Measurements from ENCODE around the gene SARDH.
"Not testable (repeated sequence)": the region's sequence is repeated elsewhere in the genome, so short reads cannot be mapped to it uniquely, and the experiment has no call there.

Gene SARDH

DNA sequence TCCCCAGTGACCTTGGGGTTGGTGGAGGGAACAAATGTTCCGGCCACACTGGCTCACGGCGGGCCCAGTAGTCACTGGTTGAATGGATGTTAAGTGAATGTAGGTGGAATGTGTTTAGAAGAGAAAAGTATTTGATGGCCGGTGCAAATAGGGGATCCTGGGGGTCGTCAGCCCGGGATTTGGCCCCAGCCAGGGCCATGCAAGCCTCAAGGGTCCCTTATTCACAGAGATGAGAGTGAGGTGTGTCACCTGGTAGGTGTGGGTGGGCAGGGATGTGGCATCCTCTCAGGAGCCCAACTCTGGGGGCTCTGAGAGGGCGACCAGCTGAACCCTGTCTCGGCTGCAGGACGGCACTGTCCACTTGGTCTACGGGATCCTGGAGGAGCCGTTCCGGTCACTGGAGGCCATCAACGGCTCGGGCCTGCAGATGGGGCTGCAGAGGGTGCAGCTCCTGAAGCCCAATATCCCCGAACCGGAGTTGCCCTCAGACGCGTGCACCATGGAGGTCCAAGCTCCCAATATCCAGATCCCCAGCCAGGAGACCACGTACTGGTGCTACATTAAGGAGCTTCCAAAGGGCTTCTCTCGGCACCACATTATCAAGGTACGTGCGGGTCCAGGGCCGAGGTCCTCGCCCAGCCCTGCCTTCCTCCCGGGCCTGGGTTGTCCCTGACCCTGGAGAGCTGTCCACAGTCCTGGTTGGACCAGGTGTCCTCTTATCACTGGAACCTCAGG is 96.1 kb downstream of the SARDH start:
- DNase-seq = no peak

- no peak for DNase-seq
Measured at GRCh38 chr9:133641396-133641655, 96.8 kb downstream of the SARDH start.

- DNase-seq = no peak
Measured at GRCh38 chr9:133640580-133641395, 97.4 kb downstream of the SARDH start.

DNA sequence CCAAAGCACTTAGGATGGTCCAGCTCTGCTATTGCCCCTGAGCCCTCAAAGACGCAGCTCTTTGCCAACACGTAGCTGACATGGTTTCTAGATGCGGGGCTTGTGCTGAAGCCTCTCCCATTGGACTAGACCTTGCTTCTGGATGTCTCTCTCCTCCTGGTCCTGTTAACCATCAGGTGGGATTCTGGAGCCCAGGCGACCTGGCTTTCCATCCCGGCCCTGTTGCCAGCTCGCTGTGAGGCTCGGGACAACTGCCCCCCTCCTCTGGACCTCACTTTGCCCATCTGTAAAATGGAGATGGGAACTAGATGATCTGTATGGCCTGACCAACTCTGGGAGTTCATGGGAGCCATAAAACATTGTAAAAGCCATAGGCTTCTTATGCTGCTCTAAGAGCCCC is 98.0 kb downstream of the SARDH start:
- no peak for DNase-seq

DNA sequence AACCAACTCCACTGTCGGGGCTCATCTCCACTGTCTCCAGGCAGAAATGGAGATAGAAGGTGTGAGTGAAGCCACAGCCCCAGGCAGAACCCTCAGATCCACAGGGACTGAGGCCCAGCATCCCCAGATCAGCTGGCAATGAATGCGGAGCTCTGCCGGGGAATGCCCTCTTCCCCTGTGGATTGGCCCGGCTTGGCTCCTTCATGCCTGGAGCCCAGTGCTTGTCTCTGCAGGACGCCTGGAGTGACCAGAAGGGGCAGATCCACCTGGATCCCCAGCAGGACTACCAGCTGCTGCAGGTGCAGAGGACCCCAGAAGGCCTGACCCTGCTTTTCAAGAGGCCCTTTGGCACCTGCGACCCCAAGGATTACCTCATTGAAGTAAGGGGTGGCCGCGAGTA is 98.5 kb downstream of the SARDH start:
- no peak for DNase-seq

- no peak for DNase-seq
Measured at GRCh38 chr9:133638711-133639110, 99.4 kb downstream of the SARDH start.

GRCh38 chr9:133638076-133638475 is 100.1 kb downstream of the SARDH start:
- DNase-seq = no peak

- no peak for DNase-seq
Measured at GRCh38 chr9:133637451-133638055, 100.6 kb downstream of the SARDH start.

GRCh38 chr9:133636902-133637301 is 101.2 kb downstream of the SARDH start:
- DNase-seq = no peak

GRCh38 chr9:133635533-133636531 is 102.3 kb downstream of the SARDH start, which contains the start of gene DBH:
Gene DBH (plus strand): TSS chr9:133636363. CDS start chr9:133636372, 9 bp downstream.
- DNase-seq = no peak

DNA sequence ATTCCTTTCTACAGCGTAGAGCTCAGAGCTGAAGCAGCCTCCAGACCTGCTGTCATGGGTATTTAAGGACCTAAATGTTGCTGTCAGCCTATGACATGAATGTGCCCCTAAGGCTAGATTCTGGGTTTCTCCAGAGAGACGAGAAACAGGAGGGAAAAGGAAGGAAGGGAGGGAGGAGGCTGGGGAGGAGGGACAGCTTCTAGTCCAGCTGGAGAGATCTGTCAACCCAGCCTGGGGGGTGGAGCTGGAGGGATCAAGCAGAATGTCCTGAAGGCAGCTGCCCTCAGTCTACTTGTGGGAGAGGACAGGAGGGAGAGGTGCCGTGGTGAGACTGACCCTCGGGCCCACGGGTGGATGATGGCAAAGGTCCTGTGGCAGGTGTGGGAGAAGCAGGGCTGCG is 103.1 kb downstream of the SARDH start:
- no peak for DNase-seq

GRCh38 chr9:133634081-133634691 is 104.0 kb downstream of the SARDH start:
- no peak for DNase-seq

DNA sequence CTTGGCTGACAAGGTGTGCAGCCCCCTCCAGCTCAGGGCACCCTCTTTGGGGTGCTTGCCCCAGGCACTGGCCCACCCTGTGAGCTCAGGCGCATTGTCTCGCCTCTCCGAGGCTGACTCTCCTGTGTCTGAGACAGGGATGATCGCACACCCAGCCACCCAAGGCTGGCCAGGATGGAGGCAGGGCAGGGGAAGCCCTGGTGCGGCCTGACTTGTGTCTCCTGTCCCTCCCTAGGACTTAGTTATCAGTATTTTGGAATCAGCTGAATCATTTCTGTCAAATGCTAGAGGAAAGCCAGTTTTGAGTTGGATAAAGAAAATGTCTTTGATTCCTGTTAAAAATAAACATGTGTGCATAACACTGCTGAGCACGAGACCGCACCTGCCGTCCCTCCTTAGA is 104.5 kb downstream of the SARDH start:
- no peak for DNase-seq

DNA sequence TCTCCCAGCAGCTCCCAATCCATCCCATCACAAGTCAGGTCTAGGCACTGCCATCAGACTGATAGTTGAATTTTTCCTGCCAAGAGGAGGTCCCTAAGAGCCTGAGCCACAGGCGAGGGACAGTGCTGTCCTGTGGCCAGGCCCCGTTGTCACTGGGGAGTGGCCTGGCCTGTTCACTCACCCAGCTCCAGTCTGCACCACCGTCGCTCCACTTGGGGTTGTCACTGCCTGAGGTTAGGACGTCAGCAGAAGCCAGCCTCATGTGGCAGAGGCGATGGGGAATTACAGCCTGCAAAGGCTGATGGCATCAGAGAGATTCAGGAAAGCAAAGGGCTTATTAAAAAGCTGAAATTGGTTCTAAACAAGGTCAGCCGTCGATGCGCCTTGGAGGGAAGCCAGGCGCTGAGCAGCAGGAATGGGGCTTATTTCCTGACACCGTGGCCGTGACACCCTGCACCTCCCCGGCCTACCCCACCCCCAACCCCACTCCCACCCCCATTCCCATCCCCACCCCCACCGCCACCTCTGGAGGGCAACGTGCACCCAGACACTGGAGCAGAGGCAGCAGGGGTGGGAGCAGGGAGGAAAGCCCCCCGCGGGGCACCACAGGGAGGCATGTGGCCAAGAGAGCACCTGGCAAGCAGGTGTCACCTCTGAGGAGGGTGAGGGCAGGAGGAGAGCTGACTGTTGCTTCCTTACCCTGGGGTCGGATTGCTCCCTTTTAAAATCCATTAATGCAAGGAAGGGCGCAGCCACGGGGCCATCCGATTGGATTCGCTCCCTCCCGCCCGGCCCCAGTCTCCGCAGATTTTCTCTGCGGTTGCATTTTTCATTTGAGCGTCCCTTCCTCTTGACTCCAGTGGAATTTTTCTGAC is 105.1 kb downstream of the SARDH start:
- DNase-seq = no peak

DNA sequence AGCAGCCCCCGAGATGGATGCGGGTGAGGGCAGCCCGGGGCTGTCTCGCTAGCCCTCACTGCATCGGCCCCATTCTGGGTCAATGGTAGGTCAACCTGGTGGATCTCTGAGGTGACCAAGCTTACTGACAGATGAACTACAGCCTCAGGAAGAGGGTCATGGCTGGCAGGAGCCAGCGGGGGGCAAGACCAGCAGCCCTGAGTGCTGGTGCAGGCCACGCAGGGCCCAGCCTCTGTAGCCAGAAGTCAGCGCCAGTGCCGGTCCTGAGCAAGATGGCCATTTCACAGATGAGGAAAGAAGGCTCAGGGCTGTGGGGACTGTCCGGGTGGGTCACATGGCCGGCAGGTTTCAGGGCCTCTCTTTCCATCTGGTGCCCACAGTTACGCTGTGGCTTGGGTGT is 107.0 kb downstream of the SARDH start:
- DNase-seq = no peak

DNA sequence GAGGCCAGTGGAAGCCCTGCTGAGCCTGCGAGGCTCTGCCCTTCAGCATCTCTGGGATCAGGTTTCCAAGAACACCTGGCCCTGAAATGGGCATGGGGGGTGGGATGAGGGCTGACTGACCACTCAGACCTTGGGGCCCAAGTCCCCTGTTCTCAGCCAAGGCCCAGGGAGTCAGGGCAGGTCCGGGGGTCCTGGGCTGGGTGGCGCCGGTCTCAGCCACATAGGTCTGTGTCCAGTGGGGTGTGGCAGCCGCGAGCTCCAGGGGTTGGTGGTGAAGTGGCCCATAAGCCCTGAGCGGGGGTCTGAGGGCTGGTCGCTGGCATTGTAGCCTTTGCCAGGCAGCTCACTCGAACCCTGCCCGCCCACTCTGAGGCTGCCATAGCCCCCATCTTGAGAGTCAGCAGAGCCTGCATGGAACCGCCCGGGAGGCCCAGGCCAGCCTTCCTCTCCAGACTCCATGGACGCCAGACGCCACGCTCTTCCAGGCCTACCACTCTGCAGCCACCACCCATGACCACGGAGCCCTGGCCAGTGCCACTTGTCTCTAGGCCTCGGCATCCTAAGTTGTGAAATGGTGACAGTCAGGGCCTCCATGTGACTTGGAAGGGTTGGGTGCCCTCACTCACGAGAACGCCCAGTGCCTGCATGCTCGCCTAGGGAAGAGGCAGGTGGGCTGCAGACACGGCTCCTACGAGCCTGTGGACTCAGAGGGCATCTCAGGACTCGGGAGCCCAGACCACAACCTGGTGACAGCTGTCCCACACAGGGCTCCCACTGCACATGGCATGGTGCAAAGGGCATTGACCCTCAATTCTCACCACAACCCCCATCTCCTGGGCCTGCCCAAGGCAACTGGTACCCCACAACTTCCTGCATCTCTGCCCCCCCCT is 108.7 kb downstream of the SARDH start:
- no peak for DNase-seq

GRCh38 chr9:133628766-133629165 is 109.4 kb downstream of the SARDH start:
- DNase-seq = no peak

DNA sequence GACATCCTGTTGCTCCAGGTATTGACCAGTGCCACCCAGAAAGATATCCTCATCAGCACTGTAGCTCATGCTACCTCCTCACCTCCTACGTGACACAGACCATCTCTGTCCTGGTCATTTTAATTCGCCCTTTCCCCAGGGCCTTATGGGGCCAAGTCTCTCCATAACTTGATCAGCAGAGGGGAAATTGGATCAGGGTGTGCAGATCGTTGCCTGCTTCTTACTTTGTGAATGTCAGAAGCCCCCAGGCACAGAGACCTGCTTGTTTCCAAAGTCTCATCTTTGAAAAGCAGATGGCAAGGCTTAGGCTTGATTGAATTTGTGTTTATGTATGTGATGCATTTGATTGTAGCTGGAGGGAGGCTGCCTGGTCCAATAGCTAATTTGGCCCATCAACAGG is 110.8 kb downstream of the SARDH start:
- no peak for DNase-seq

- DNase-seq = not testable (repeated sequence)
Measured at GRCh38 chr9:133626008-133626407, 112.1 kb downstream of the SARDH start.

GRCh38 chr9:133622555-133622954 is 115.6 kb downstream of the SARDH start:
- no peak for DNase-seq

All from activated CD4-positive, alpha-beta T cell treated with anti-CD3 and anti-CD28 coated beads, Interleukin-2, amount 50 U/mL, for 48 hours (primary cell).